ENCODE data around the gene OR9K2. TPM values are rescaled to one million over a fixed set of nuclear protein-coding genes. Genes with fewer than 3 reads are reported as not detected.
"Not testable (repeated sequence)": the region's sequence is repeated elsewhere in the genome, so short reads cannot be mapped to it uniquely, and the experiment has no call there.

Gene OR9K2
- total RNA-seq, 1 donor from 2014 or later = not detected

- H3K4me1 Mint-ChIP-seq (ENCODE audit: low read depth) = no peaks in the 10 kb centered on the region
- H3K27me3 Mint-ChIP-seq = peaks cover 6% of the 10 kb centered on the region
- peak; percentile 85 for TF ChIP-seq CTCF (IDR thresholded peaks at IDR 0.05; ENCODE audit: unreplicated experiment)
- H3K9me3 Mint-ChIP-seq (ENCODE audit: low read depth) = peaks cover 4% of the 10 kb centered on the region
- H3K36me3 Mint-ChIP-seq (ENCODE audit: insufficient read depth) = no peaks in the 10 kb centered on the region
- peak; percentile 25 for DNase-seq (ENCODE audit: low spot score, unreplicated experiment)
- no peak overlapping the region for H3K27ac Mint-ChIP-seq
- no peak overlapping the region for H3K4me3 Mint-ChIP-seq (ENCODE audit: low read depth)
Observed at GRCh38 chr12:55142669-55143565, 16.7 kb downstream of the OR9K2 start.

- Mint-ChIP-seq H3K9me3 (ENCODE audit: low read depth) (peaks cover 4% of the 10 kb centered on the region), H3K27ac (no peak overlapping the region), H3K27me3 (peaks cover 6% of the 10 kb centered on the region), H3K36me3 (ENCODE audit: insufficient read depth) (no peaks in the 10 kb centered on the region), H3K4me3 (ENCODE audit: low read depth) (no peak overlapping the region), H3K4me1 (ENCODE audit: low read depth) (no peaks in the 10 kb centered on the region)
- DNase-seq (ENCODE audit: low spot score, unreplicated experiment) = no peak
- no peak for TF ChIP-seq CTCF (IDR thresholded peaks at IDR 0.05; ENCODE audit: unreplicated experiment)
Observed at GRCh38 chr12:55143566-55143870, 17.3 kb downstream of the OR9K2 start.

- not testable (repeated sequence) for H3K36me3 Mint-ChIP-seq (ENCODE audit: insufficient read depth); DNase-seq (ENCODE audit: low spot score, unreplicated experiment); H3K4me3 Mint-ChIP-seq (ENCODE audit: low read depth)
Observed at GRCh38 chr12:55167010-55167640, 40.9 kb downstream of the OR9K2 start.

GRCh38 chr12:55171445-55171844, 45.2 kb downstream of the OR9K2 start:
- Mint-ChIP-seq H3K27ac (no peak overlapping the region), H3K27me3 (no peaks in the 10 kb centered on the region), H3K36me3 (ENCODE audit: insufficient read depth) (no peaks in the 10 kb centered on the region), H3K9me3 (ENCODE audit: low read depth) (peaks cover 7% of the 10 kb centered on the region), H3K4me1 (ENCODE audit: low read depth) (no peaks in the 10 kb centered on the region), H3K4me3 (ENCODE audit: low read depth) (no peak overlapping the region)
- TF ChIP-seq CTCF (IDR thresholded peaks at IDR 0.05; ENCODE audit: unreplicated experiment) = no peak
- DNase-seq (ENCODE audit: low spot score, unreplicated experiment) = no peak

More at GRCh38 chr12:55167010-55167640, 40.9 kb downstream of the OR9K2 start:
- H3K4me1 Mint-ChIP-seq (ENCODE audit: low read depth); H3K27ac Mint-ChIP-seq; H3K9me3 Mint-ChIP-seq (ENCODE audit: low read depth); H3K27me3 Mint-ChIP-seq: not testable (repeated sequence)

GRCh38 chr12:55171846-55172245, 45.6 kb downstream of the OR9K2 start:
- H3K9me3 Mint-ChIP-seq (ENCODE audit: low read depth); DNase-seq (ENCODE audit: low spot score, unreplicated experiment); H3K4me3 Mint-ChIP-seq (ENCODE audit: low read depth); H3K27ac Mint-ChIP-seq; H3K36me3 Mint-ChIP-seq (ENCODE audit: insufficient read depth); H3K4me1 Mint-ChIP-seq (ENCODE audit: low read depth); H3K27me3 Mint-ChIP-seq: not testable (repeated sequence)

GRCh38 chr12:55172686-55173085, 46.5 kb downstream of the OR9K2 start:
- Mint-ChIP-seq H3K4me1 (ENCODE audit: low read depth) (no peaks in the 10 kb centered on the region), H3K9me3 (ENCODE audit: low read depth) (peaks cover 7% of the 10 kb centered on the region), H3K27me3 (no peaks in the 10 kb centered on the region), H3K27ac (no peak overlapping the region), H3K36me3 (ENCODE audit: insufficient read depth) (no peaks in the 10 kb centered on the region), H3K4me3 (ENCODE audit: low read depth) (no peak overlapping the region)
- no peak for DNase-seq (ENCODE audit: low spot score, unreplicated experiment)
- TF ChIP-seq CTCF (IDR thresholded peaks at IDR 0.05; ENCODE audit: unreplicated experiment) = no peak

Data from progenitor cell of endocrine pancreas (in vitro differentiated cells).